ENCODE measurements around the gene CD3D. TPM values are rescaled to one million over a fixed set of nuclear protein-coding genes. Genes with fewer than 3 reads are reported as not detected.

CD3D gene
- total RNA-seq, 1 experiment from 2014 or later = 0.33 TPM

GRCh38 chr11:118290923-118291322 is 51.6 kb downstream of the CD3D start:
- H3K36me3 Mint-ChIP-seq = no peaks in the 10 kb centered on the region

More at GRCh38 chr11:118290923-118291322, 51.6 kb downstream of the CD3D start:
- peaks cover 3% of the 10 kb centered on the region for H3K9me3 Mint-ChIP-seq
- peaks cover 33% of the 10 kb centered on the region for H3K27me3 Mint-ChIP-seq (ENCODE audit: low read depth)
- no peak overlapping the region for H3K27ac Mint-ChIP-seq
- ATAC-seq (peak; percentile 73), DNase-seq (ENCODE audit: low spot score) (no peak)
- TF ChIP-seq PRDM15 (CRISPR knock-in tag; IDR thresholded peaks at IDR 0.05) (no peak), E2F1 (CRISPR knock-in tag; IDR thresholded peaks at IDR 0.05) (no peak), KAT7 (CRISPR knock-in tag; IDR thresholded peaks at IDR 0.05; ENCODE audit: borderline replicate concordance) (no peak), ARID4B (CRISPR knock-in tag; IDR thresholded peaks at IDR 0.05; ENCODE audit: borderline replicate concordance) (no peak), SOX15 (CRISPR knock-in tag; IDR thresholded peaks at IDR 0.05) (no peak), MLX (CRISPR knock-in tag; IDR thresholded peaks at IDR 0.05) (no peak), IRF2 (CRISPR knock-in tag; IDR thresholded peaks at IDR 0.05; ENCODE audit: borderline replicate concordance, low read depth) (no peak), ZBTB43 (CRISPR knock-in tag; IDR thresholded peaks at IDR 0.05) (no peak), ZNF396 (CRISPR knock-in tag; IDR thresholded peaks at IDR 0.05; ENCODE audit: borderline replicate concordance) (no peak), MXD4 (CRISPR knock-in tag; IDR thresholded peaks at IDR 0.05; ENCODE audit: borderline replicate concordance) (no peak), CDX4 (CRISPR knock-in tag; IDR thresholded peaks at IDR 0.05; ENCODE audit: borderline replicate concordance) (no peak), TCF7 (CRISPR knock-in tag; IDR thresholded peaks at IDR 0.05; ENCODE audit: low read depth) (no peak)
- H3K4me3 Mint-ChIP-seq = no peak overlapping the region
- POLR2A ChIA-PET = no interaction called here
- H3K4me1 Mint-ChIP-seq = peaks cover 7% of the 10 kb centered on the region; the same call in 1 of the 2 replicates
- CTCF ChIA-PET = interaction anchor here (0.6 to 2.3 kb wide), 4 partner anchors 92 to 145 kb away, joined by 3 to 31 read pairs (median 4); no protein-coding TSS in a partner anchor
